Mesendoderm (in vitro differentiated cells): ENCODE results near the gene TNS1.

Experiments
- DNase-seq: peaks from one replicate; pipeline ENCODE4 v3.0.0; 2013
- H2AK5ac ChIP-seq: 2 replicates; pipeline ENCODE4 v1.6.1; 2013; ENCODE audit warnings: low read length, inconsistent platforms
- H2BK120ac ChIP-seq: 2 replicates; pipeline ENCODE4 v1.6.1; 2013; ENCODE audit warnings: low read depth, mild to moderate bottlenecking, low read length, moderate library complexity, mixed read lengths
- H2BK15ac ChIP-seq: replicated peaks from 2 replicates; pipeline ENCODE4 v1.6.1; 2013; ENCODE audit warnings: low read depth, mild to moderate bottlenecking, moderate library complexity
- H2BK5ac ChIP-seq: 2 replicates; pipeline ENCODE4 v1.6.1; 2013; ENCODE audit warnings: low read length, inconsistent platforms
- H3K18ac ChIP-seq: 2 replicates; pipeline ENCODE4 v1.6.1; 2013; ENCODE audit warnings: mild to moderate bottlenecking, low read length, mixed read lengths
- H3K23ac ChIP-seq: one replicate; pipeline ENCODE4 v1.6.1; 2013; ENCODE audit warnings: low read length
- H3K27ac ChIP-seq: 2 replicates; pipeline ENCODE4 v1.5.1; 2013; ENCODE audit warnings: low read depth, mild to moderate bottlenecking, inconsistent platforms, low read length, moderate library complexity
- H3K27me3 ChIP-seq: 2 replicates; pipeline ENCODE4 v1.6.1; 2013; ENCODE audit warnings: low read length, control low read depth, mild to moderate bottlenecking, inconsistent platforms; ENCODE audit not compliant: insufficient read depth, poor library complexity
- H3K36me3 ChIP-seq: 2 replicates; pipeline ENCODE4 v1.6.1; 2013; ENCODE audit warnings: low read length, inconsistent platforms; ENCODE audit not compliant: control insufficient read depth, insufficient read depth
- H3K4ac ChIP-seq: one replicate; pipeline ENCODE4 v1.6.1; 2013; ENCODE audit warnings: low read depth, mild to moderate bottlenecking, low read length, moderate library complexity
- H3K4me1 ChIP-seq: 2 replicates; pipeline ENCODE4 v1.6.1; 2013; ENCODE audit warnings: low read depth, low read length, inconsistent platforms; ENCODE audit not compliant: control insufficient read depth
- H3K4me2 ChIP-seq: 2 replicates; pipeline ENCODE4 v1.6.1; 2013; ENCODE audit warnings: low read length
- H3K4me3 ChIP-seq: 2 replicates; pipeline ENCODE4 v1.5.1; 2013; ENCODE audit warnings: mild to moderate bottlenecking, low read length
- H3K56ac ChIP-seq: one replicate; pipeline ENCODE4 v1.6.1; 2013; ENCODE audit warnings: low read length
- H3K79me1 ChIP-seq: 2 replicates; pipeline ENCODE4 v1.6.1; 2013; ENCODE audit warnings: low read length, inconsistent platforms
- H3K79me2 ChIP-seq: 2 replicates; pipeline ENCODE4 v1.6.1; 2013; ENCODE audit warnings: mild to moderate bottlenecking, low read length; ENCODE audit not compliant: control insufficient read depth, insufficient read depth
- H3K9ac ChIP-seq: 2 replicates; pipeline ENCODE4 v1.6.1; 2013; ENCODE audit warnings: low read length, inconsistent platforms
- H4K5ac ChIP-seq: one replicate; pipeline ENCODE4 v1.6.1; 2013; ENCODE audit warnings: low read length
- H4K8ac ChIP-seq: one replicate; pipeline ENCODE4 v1.6.1; 2013; ENCODE audit warnings: low read depth, mild to moderate bottlenecking, control low read depth, low read length, moderate library complexity
- WGBS: extraction: QIAGEN DNeasy Blood & Tissue Kit; methylation state at CpG from one replicate; pipeline ENCODE4 v1.1.7; 2013; ENCODE audit warnings: low lambda C conversion rate, missing lambda C conversion rate; ENCODE audit not compliant: insufficient coverage; ENCODE audit errors: extremely low coverage; 5-methylcytosine and 5-hydroxymethylcytosine counted together

The TNS1 gene

GRCh38 chr2:217983276-217984233 is 19.2 kb downstream of the TNS1 start:
- H3K9ac ChIP-seq: no peak overlapping the region
- no CpG with 5 or more reads among the region's 20 CpGs for WGBS

GRCh38 chr2:217981971-217982370 is 20.8 kb downstream of the TNS1 start:
- Histone ChIP-seq H3K9ac (no peak overlapping the region), H3K27ac (no peak overlapping the region), H2BK120ac (no peak overlapping the region), H3K4me2 (no peak overlapping the region), H4K5ac (no peak overlapping the region), H3K79me1 (peaks cover 2% of the 10 kb centered on the region), H3K18ac (no peak overlapping the region), H2BK5ac (no peak overlapping the region), H4K8ac (no peak overlapping the region), H3K4ac (no peak overlapping the region), H3K56ac (no peak overlapping the region), H3K23ac (no peak overlapping the region), H3K36me3 (no peaks in the 10 kb centered on the region), H3K4me3 (no peak overlapping the region), H3K27me3 (no peaks in the 10 kb centered on the region), H2AK5ac (no peak overlapping the region), H3K4me1 (peaks cover 6% of the 10 kb centered on the region), H3K79me2 (no peaks in the 10 kb centered on the region), H2BK15ac (no peak overlapping the region)
- no peak for DNase-seq
- no CpG with 5 or more reads among the region's 2 CpGs for WGBS

More at GRCh38 chr2:217983276-217984233, 19.2 kb downstream of the TNS1 start:
- Histone ChIP-seq H3K27ac (no peak overlapping the region), H3K56ac (no peak overlapping the region), H3K36me3 (no peaks in the 10 kb centered on the region), H4K5ac (no peak overlapping the region), H3K79me1 (peaks cover 2% of the 10 kb centered on the region), H3K27me3 (no peaks in the 10 kb centered on the region), H2BK120ac (no peak overlapping the region), H2BK5ac (no peak overlapping the region), H2BK15ac (no peak overlapping the region), H3K23ac (no peak overlapping the region), H2AK5ac (no peak overlapping the region), H3K79me2 (no peaks in the 10 kb centered on the region), H3K4ac (no peak overlapping the region), H3K4me1 (peaks cover 9% of the 10 kb centered on the region), H3K4me3 (no peak overlapping the region), H3K4me2 (no peak overlapping the region), H4K8ac (no peak overlapping the region), H3K18ac (no peak overlapping the region)
- no peak for DNase-seq

- no peak overlapping the region for H3K4me2 ChIP-seq
- H3K4ac ChIP-seq: no peak overlapping the region
- H3K79me2 ChIP-seq: no peaks in the 10 kb centered on the region
- no peak overlapping the region for H2BK15ac ChIP-seq
- H3K27me3 ChIP-seq: no peaks in the 10 kb centered on the region
- peaks cover 2% of the 10 kb centered on the region for H3K79me1 ChIP-seq
- H3K4me1 ChIP-seq: peaks cover 6% of the 10 kb centered on the region
- no peak overlapping the region for H4K8ac ChIP-seq
- no peak overlapping the region for H3K4me3 ChIP-seq
- WGBS: no CpG with 5 or more reads among the region's 5 CpGs
- H3K18ac ChIP-seq: no peak overlapping the region
- H2AK5ac ChIP-seq: no peak overlapping the region
- H3K9ac ChIP-seq: no peak overlapping the region
- no peak for DNase-seq
- H3K36me3 ChIP-seq: no peaks in the 10 kb centered on the region
- no peak overlapping the region for H2BK120ac ChIP-seq
- H4K5ac ChIP-seq: no peak overlapping the region
- no peak overlapping the region for H3K27ac ChIP-seq
- H2BK5ac ChIP-seq: no peak overlapping the region
- H3K56ac ChIP-seq: no peak overlapping the region
- no peak overlapping the region for H3K23ac ChIP-seq
Measured at GRCh38 chr2:217981084-217981730, 21.6 kb downstream of the TNS1 start.

GRCh38 chr2:217980591-217980990 is 22.2 kb downstream of the TNS1 start:
- H3K27me3 ChIP-seq: no peaks in the 10 kb centered on the region
- H2BK120ac ChIP-seq: no peak overlapping the region
- no peaks in the 10 kb centered on the region for H3K79me2 ChIP-seq
- no peak overlapping the region for H3K23ac ChIP-seq
- H2BK15ac ChIP-seq: no peak overlapping the region
- no peak overlapping the region for H3K27ac ChIP-seq
- H3K18ac ChIP-seq: no peak overlapping the region
- H3K4me1 ChIP-seq: peaks cover 6% of the 10 kb centered on the region
- peaks cover 2% of the 10 kb centered on the region for H3K79me1 ChIP-seq
- no peak overlapping the region for H3K4me2 ChIP-seq
- no peak overlapping the region for H3K4ac ChIP-seq
- no peak overlapping the region for H2AK5ac ChIP-seq
- no peaks in the 10 kb centered on the region for H3K36me3 ChIP-seq
- H4K5ac ChIP-seq: no peak overlapping the region
- DNase-seq: no peak
- no peak overlapping the region for H2BK5ac ChIP-seq
- H4K8ac ChIP-seq: no peak overlapping the region
- no CpG with 5 or more reads among the region's 6 CpGs for WGBS
- no peak overlapping the region for H3K4me3 ChIP-seq
- no peak overlapping the region for H3K56ac ChIP-seq
- no peak overlapping the region for H3K9ac ChIP-seq

GRCh38 chr2:217980036-217980435 is 22.8 kb downstream of the TNS1 start:
- no peak overlapping the region for H3K23ac ChIP-seq
- H3K4me3 ChIP-seq: no peak overlapping the region
- no peak for DNase-seq
- peak overlapping the region; percentile 69 for H2AK5ac ChIP-seq
- H3K4me2 ChIP-seq: no peak overlapping the region
- H3K27me3 ChIP-seq: no peaks in the 10 kb centered on the region
- H3K79me2 ChIP-seq: no peaks in the 10 kb centered on the region
- no peak overlapping the region for H2BK15ac ChIP-seq
- no peak overlapping the region for H4K8ac ChIP-seq
- no peak overlapping the region for H3K27ac ChIP-seq
- H3K36me3 ChIP-seq: no peaks in the 10 kb centered on the region
- H2BK120ac ChIP-seq: no peak overlapping the region
- H3K4me1 ChIP-seq: peaks cover 6% of the 10 kb centered on the region
- no peak overlapping the region for H2BK5ac ChIP-seq
- no CpG with 5 or more reads among the region's 5 CpGs for WGBS
- H3K79me1 ChIP-seq: peaks cover 2% of the 10 kb centered on the region
- peak overlapping the region; percentile 42 for H3K56ac ChIP-seq
- H4K5ac ChIP-seq: no peak overlapping the region
- H3K4ac ChIP-seq: no peak overlapping the region
- no peak overlapping the region for H3K18ac ChIP-seq
- H3K9ac ChIP-seq: no peak overlapping the region
